Measurements from ENCODE around the gene AHCTF1.

DNA sequence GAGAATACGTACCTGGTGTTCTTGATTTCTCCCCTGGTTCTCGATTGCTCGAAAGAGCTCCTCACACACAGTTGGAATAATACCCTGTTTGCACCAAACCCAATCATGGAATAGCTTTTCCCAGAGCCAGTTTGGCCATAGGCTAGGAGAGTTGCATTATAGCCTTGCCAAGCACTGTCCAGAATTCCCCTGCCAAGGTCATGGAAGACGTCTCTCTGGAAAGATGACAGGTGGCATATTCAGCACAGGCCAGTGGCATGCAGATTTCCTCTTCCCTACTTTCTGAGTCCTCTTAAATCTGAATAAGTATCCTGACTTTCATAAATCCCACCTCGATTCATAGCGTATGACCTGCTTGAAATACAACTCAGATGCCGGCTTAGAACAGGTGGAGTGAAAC, 111.1 kb downstream of the AHCTF1 start:
- TF ChIP-seq, protein P1, sequence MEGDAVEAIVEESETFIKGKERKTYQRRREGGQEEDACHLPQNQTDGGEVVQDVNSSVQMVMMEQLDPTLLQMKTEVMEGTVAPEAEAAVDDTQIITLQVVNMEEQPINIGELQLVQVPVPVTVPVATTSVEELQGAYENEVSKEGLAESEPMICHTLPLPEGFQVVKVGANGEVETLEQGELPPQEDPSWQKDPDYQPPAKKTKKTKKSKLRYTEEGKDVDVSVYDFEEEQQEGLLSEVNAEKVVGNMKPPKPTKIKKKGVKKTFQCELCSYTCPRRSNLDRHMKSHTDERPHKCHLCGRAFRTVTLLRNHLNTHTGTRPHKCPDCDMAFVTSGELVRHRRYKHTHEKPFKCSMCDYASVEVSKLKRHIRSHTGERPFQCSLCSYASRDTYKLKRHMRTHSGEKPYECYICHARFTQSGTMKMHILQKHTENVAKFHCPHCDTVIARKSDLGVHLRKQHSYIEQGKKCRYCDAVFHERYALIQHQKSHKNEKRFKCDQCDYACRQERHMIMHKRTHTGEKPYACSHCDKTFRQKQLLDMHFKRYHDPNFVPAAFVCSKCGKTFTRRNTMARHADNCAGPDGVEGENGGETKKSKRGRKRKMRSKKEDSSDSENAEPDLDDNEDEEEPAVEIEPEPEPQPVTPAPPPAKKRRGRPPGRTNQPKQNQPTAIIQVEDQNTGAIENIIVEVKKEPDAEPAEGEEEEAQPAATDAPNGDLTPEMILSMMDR (IDR thresholded peaks at IDR 0.05): no peak
- TF ChIP-seq POLR2A (IDR thresholded peaks at IDR 0.05) (no peak), POLR2AphosphoS5 (IDR thresholded peaks at IDR 0.05) (no peak), EP300 (IDR thresholded peaks at IDR 0.05) (no peak)

Measured in suprapubic skin (tissue), 4 donors.